Neuronal stem cell (in vitro differentiated cells): Measurements from ENCODE around the gene HSP90AA1.

Source experiments
- DNase-seq: peaks from one replicate; pipeline ENCODE4 v3.0.0-alpha.2; 2013; ENCODE audit warnings: low spot score
- H2AFZ ChIP-seq: one replicate; pipeline ENCODE4 v1.6.1; 2013; ENCODE audit warnings: mild to moderate bottlenecking, low read length, inconsistent platforms
- H2AK5ac ChIP-seq: 2 replicates; pipeline ENCODE4 v1.6.1; 2013; ENCODE audit warnings: low read depth, mild to moderate bottlenecking, inconsistent platforms, low read length, moderate library complexity, mixed read lengths
- H2BK120ac ChIP-seq: 2 replicates; pipeline ENCODE4 v1.6.1; 2013; ENCODE audit warnings: low read depth, mild to moderate bottlenecking, inconsistent platforms, low read length, moderate library complexity, mixed read lengths
- H2BK12ac ChIP-seq: one replicate; pipeline ENCODE4 v1.6.1; 2013; ENCODE audit warnings: low read length, inconsistent platforms
- H2BK15ac ChIP-seq: 2 replicates; pipeline ENCODE4 v1.6.1; 2013; ENCODE audit warnings: mild to moderate bottlenecking, low read length, inconsistent platforms, mixed read lengths
- H2BK5ac ChIP-seq: one replicate; pipeline ENCODE4 v1.6.1; 2013; ENCODE audit warnings: inconsistent platforms, mild to moderate bottlenecking, low read length, moderate library complexity
- H3K14ac ChIP-seq: one replicate; pipeline ENCODE4 v1.6.1; 2013; ENCODE audit warnings: low read length, inconsistent platforms
- H3K18ac ChIP-seq: 2 replicates; pipeline ENCODE4 v1.6.1; 2013; ENCODE audit warnings: low read length, inconsistent platforms
- H3K23ac ChIP-seq: 2 replicates; pipeline ENCODE4 v1.6.1; 2013; ENCODE audit warnings: low read depth, mild to moderate bottlenecking, mixed read lengths, low read length, inconsistent platforms; ENCODE audit not compliant: poor library complexity
- H3K27ac ChIP-seq: replicated peaks from 3 replicates; pipeline ENCODE4 v1.5.1; 2013; ENCODE audit warnings: low read length, inconsistent platforms
- H3K27me3 ChIP-seq, 3 experiments: 2 replicates each; pipeline ENCODE4 v1.6.1; 2013; ENCODE audit warnings: low read length in 3 of 3, mild to moderate bottlenecking in 2 of 3, inconsistent platforms in 1 of 3, low read depth in 1 of 3, mixed read lengths in 1 of 3, moderate library complexity in 1 of 3; ENCODE audit not compliant: control insufficient read depth in 3 of 3, insufficient read depth in 3 of 3
- H3K36me3 ChIP-seq, 2 donors: replicated peaks in 1 of 2; 2 replicates each; pipeline ENCODE4 v1.6.1; 2013; ENCODE audit warnings: low read length in 2 of 2; ENCODE audit not compliant: control insufficient read depth in 2 of 2, insufficient read depth in 2 of 2
- H3K4ac ChIP-seq: 2 replicates; pipeline ENCODE4 v1.6.1; 2013; ENCODE audit warnings: inconsistent platforms, mild to moderate bottlenecking, low read length, moderate library complexity
- H3K4me1 ChIP-seq, 2 donors: 1 replicate in 1 of 2; 2 replicates in 1 of 2; pipeline ENCODE4 v1.6.1; 2013; ENCODE audit warnings: low read length in 2 of 2, low read depth in 1 of 2; ENCODE audit not compliant: control insufficient read depth in 2 of 2, insufficient read depth in 1 of 2
- H3K4me2 ChIP-seq: one replicate; pipeline ENCODE4 v1.6.1; 2013; ENCODE audit warnings: mild to moderate bottlenecking, low read length, inconsistent platforms; ENCODE audit not compliant: insufficient read depth, poor library complexity, severe bottlenecking
- H3K4me3 ChIP-seq, 2 donors: 2 replicates each; pipeline ENCODE4 v1.5.1; 2013; ENCODE audit warnings: low read length in 2 of 2, mild to moderate bottlenecking in 2 of 2, inconsistent platforms in 1 of 2, moderate library complexity in 1 of 2
- H3K79me1 ChIP-seq: one replicate; pipeline ENCODE4 v1.6.1; 2013; ENCODE audit warnings: low read depth, mild to moderate bottlenecking, inconsistent platforms, low read length, moderate library complexity
- H3K9ac ChIP-seq: one replicate; pipeline ENCODE4 v1.6.1; 2013; ENCODE audit warnings: mild to moderate bottlenecking, low read depth, low read length, inconsistent platforms; ENCODE audit not compliant: poor library complexity
- H3K9me3 ChIP-seq, 2 donors: replicated peaks in 1 of 2; 2 replicates each; pipeline versions ENCODE3 to v1.6.1; 2013; ENCODE audit warnings: low read length in 2 of 2, mild to moderate bottlenecking in 2 of 2, inconsistent platforms in 1 of 2, low read depth in 1 of 2, mixed read lengths in 1 of 2, moderate library complexity in 1 of 2; ENCODE audit not compliant: control insufficient read depth in 2 of 2, insufficient read depth in 1 of 2
- H4K8ac ChIP-seq: one replicate; pipeline ENCODE4 v1.6.1; 2013; ENCODE audit warnings: low read depth, mild to moderate bottlenecking, inconsistent platforms, low read length, moderate library complexity
- H4K91ac ChIP-seq: one replicate; pipeline ENCODE4 v1.6.1; 2013; ENCODE audit warnings: low read length, low read depth, mild to moderate bottlenecking, inconsistent platforms; ENCODE audit not compliant: poor library complexity
- WGBS, 2 donors: extraction: QIAGEN DNeasy Blood & Tissue Kit; methylation state at CpG; one replicate each; pipeline ENCODE4 v1.1.7; 2013; ENCODE audit warnings: missing lambda C conversion rate in 2 of 2, mixed read lengths in 1 of 2; ENCODE audit not compliant: insufficient read length in 2 of 2, insufficient replicate concordance in 1 of 2; ENCODE audit errors: extremely low coverage in 2 of 2; 5-methylcytosine and 5-hydroxymethylcytosine counted together

The HSP90AA1 gene

GRCh38 chr14:102043251-102044025 is 43.4 kb downstream of the HSP90AA1 start:
- no peak overlapping the region for H3K27ac ChIP-seq
- H3K4me1 ChIP-seq: no peaks in the 10 kb centered on the region
- no CpG with 5 or more reads among the region's 22 CpGs for WGBS, 2 donors

GRCh38 chr14:102042699-102043098 is 44.1 kb downstream of the HSP90AA1 start:
- no peak overlapping the region for H3K9ac ChIP-seq
- H2AFZ ChIP-seq: no peak overlapping the region
- no peak overlapping the region for H2BK120ac ChIP-seq
- DNase-seq: no peak
- no peak overlapping the region for H3K4ac ChIP-seq
- H2AK5ac ChIP-seq: no peak overlapping the region
- H2BK15ac ChIP-seq: no peak overlapping the region
- no peaks in the 10 kb centered on the region for H3K27me3 ChIP-seq
- H3K23ac ChIP-seq: peak overlapping the region; percentile 9
- no peak overlapping the region for H4K91ac ChIP-seq
- peaks cover 67 to 97% of the 10 kb centered on the region in 2 donors for H3K36me3 ChIP-seq
- H3K27ac ChIP-seq: no peak overlapping the region
- H2BK5ac ChIP-seq: no peak overlapping the region
- no peak overlapping the region for H4K8ac ChIP-seq
- no CpG with 5 or more reads among the region's 9 CpGs for WGBS, 2 donors
- peaks cover 7% of the 10 kb centered on the region for H3K79me1 ChIP-seq
- no peaks in the 10 kb centered on the region for H3K4me1 ChIP-seq
- no peak overlapping the region for H3K4me3 ChIP-seq
- H3K9me3 ChIP-seq: no peaks in the 10 kb centered on the region
- no peak overlapping the region for H3K4me2 ChIP-seq
- no peak overlapping the region for H2BK12ac ChIP-seq
- no peak overlapping the region for H3K18ac ChIP-seq
- H3K14ac ChIP-seq: no peak overlapping the region

More at GRCh38 chr14:102043251-102044025, 43.4 kb downstream of the HSP90AA1 start:
- Histone ChIP-seq H2BK5ac (no peak overlapping the region), H4K91ac (no peak overlapping the region), H2BK120ac (no peak overlapping the region), H3K23ac (no peak overlapping the region), H2AFZ (no peak overlapping the region), H2BK12ac (no peak overlapping the region), H3K36me3 (peaks cover 70 to 97% of the 10 kb centered on the region in 2 donors), H3K4ac (no peak overlapping the region), H3K14ac (no peak overlapping the region), H3K27me3 (no peaks in the 10 kb centered on the region), H3K79me1 (peaks cover 8% of the 10 kb centered on the region), H2BK15ac (no peak overlapping the region), H3K4me3 (no peak overlapping the region), H3K9ac (peak overlapping the region; percentile 60), H3K9me3 (no peaks in the 10 kb centered on the region), H2AK5ac (no peak overlapping the region), H4K8ac (no peak overlapping the region), H3K18ac (no peak overlapping the region), H3K4me2 (no peak overlapping the region)
- DNase-seq: no peak

GRCh38 chr14:102040153-102040552 is 46.7 kb downstream of the HSP90AA1 start:
- Histone ChIP-seq H2AFZ (no peak overlapping the region), H3K18ac (no peak overlapping the region), H3K4me2 (no peak overlapping the region), H3K4me1 (no peaks in the 10 kb centered on the region), H2AK5ac (no peak overlapping the region), H3K9ac (no peak overlapping the region), H3K4ac (no peak overlapping the region), H3K9me3 (no peaks in the 10 kb centered on the region), H3K79me1 (peaks cover 3% of the 10 kb centered on the region), H3K23ac (no peak overlapping the region), H2BK120ac (no peak overlapping the region), H3K27ac (no peak overlapping the region), H3K27me3 (no peaks in the 10 kb centered on the region), H3K4me3 (no peak overlapping the region), H2BK15ac (no peak overlapping the region), H3K14ac (no peak overlapping the region), H2BK12ac (no peak overlapping the region), H4K91ac (no peak overlapping the region), H2BK5ac (no peak overlapping the region), H4K8ac (no peak overlapping the region), H3K36me3 (peaks cover 74 to 100% of the 10 kb centered on the region in 2 donors)
- DNase-seq: no peak
- no CpG with 5 or more reads among the region's 13 CpGs for WGBS, 2 donors

- no peak overlapping the region for H2AK5ac ChIP-seq
- no peak overlapping the region for H2BK15ac ChIP-seq
- H3K23ac ChIP-seq: no peak overlapping the region
- no peak overlapping the region for H3K27ac ChIP-seq
- no peaks in the 10 kb centered on the region for H3K9me3 ChIP-seq
- H4K8ac ChIP-seq: no peak overlapping the region
- H3K4me3 ChIP-seq: no peak overlapping the region
- no peak overlapping the region for H4K91ac ChIP-seq
- no peak for DNase-seq
- peaks cover 3% of the 10 kb centered on the region for H3K79me1 ChIP-seq
- H2BK120ac ChIP-seq: no peak overlapping the region
- no peak overlapping the region for H3K14ac ChIP-seq
- WGBS, 2 donors: no CpG with 5 or more reads among the region's 16 CpGs
- no peak overlapping the region for H3K4me2 ChIP-seq
- H2AFZ ChIP-seq: no peak overlapping the region
- no peak overlapping the region for H3K18ac ChIP-seq
- H3K27me3 ChIP-seq: no peaks in the 10 kb centered on the region
- H2BK5ac ChIP-seq: no peak overlapping the region
- H3K9ac ChIP-seq: no peak overlapping the region
- H3K4ac ChIP-seq: no peak overlapping the region
- H2BK12ac ChIP-seq: no peak overlapping the region
- H3K4me1 ChIP-seq: no peaks in the 10 kb centered on the region
- peaks cover 71 to 98% of the 10 kb centered on the region in 2 donors for H3K36me3 ChIP-seq
Measured at GRCh38 chr14:102039157-102039556, 47.7 kb downstream of the HSP90AA1 start.
